Measurements from ENCODE around the gene GALNT17.

GRCh38 chr7:71753236-71753635, 621.3 kb downstream of the GALNT17 start:
- TF ChIP-seq CTCF (IDR thresholded peaks at IDR 0.05; ENCODE audit: low read length) (no peak), EZH2phosphoT487 (IDR thresholded peaks at IDR 0.05; ENCODE audit: low read length) (no peak), EZH2 (optimal IDR thresholded peaks at IDR 0.05; ENCODE audit: low read depth, low read length) (no peak)
